Left hindlimb (tissue), 1 donor: ENCODE results near the gene ALK.

Source experiments
- DNase-seq: peaks from one replicate; pipeline ENCODE4 v3.0.0-alpha.2; 2018

Gene ALK

DNA sequence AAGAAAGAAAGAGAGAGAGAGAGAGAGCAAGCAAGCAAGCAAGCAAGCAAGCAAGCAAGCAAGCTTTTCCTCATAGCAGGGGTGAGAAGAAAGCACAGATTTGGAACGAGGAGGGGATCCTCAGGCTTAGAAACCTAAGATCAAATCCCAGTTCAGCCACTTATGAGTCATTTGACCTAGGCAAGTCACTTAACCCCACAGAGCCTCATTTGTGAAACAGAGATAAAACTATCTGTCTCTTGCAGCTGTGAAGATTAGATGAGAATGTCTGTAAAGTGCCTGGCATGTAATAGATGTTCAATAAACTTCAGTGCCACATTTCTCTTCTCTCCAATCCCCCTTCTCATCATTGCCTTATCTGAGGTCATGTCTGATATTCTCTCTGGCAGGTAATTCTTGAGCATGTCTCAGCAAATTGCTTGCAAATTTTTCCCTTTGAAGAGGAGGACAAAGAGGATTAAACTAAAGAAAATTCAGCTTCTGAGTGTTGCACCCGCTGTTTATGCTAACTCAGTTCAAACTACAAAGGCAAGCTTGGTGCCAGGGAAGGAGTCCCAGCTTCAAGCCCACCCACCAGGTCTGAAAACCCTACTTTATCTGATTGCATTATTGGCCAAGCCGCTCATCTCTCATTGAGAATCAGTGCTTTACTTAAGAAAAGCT, 20.3 kb downstream of the ALK start:
- DNase-seq, result no peak

DNA sequence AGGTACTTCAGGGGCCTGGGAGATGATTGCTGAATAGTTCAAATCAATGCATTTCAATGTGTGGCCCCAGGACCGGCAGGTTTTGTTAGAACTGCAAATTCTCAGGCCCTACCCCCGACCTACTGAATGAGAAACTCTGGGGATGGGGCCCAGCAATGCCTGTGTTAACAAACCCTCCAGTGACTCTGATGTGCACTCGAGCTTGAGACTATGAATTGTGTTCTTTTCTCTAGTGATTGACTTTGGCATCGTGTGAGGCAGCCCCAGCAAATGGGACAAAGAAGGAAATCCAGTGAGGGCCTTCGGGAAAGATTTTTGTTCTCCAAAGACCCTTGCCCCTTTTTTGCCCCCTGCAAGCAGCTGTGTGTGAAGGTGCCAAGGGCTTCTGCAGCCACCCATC, 22.4 kb downstream of the ALK start:
- no peak for DNase-seq

DNA sequence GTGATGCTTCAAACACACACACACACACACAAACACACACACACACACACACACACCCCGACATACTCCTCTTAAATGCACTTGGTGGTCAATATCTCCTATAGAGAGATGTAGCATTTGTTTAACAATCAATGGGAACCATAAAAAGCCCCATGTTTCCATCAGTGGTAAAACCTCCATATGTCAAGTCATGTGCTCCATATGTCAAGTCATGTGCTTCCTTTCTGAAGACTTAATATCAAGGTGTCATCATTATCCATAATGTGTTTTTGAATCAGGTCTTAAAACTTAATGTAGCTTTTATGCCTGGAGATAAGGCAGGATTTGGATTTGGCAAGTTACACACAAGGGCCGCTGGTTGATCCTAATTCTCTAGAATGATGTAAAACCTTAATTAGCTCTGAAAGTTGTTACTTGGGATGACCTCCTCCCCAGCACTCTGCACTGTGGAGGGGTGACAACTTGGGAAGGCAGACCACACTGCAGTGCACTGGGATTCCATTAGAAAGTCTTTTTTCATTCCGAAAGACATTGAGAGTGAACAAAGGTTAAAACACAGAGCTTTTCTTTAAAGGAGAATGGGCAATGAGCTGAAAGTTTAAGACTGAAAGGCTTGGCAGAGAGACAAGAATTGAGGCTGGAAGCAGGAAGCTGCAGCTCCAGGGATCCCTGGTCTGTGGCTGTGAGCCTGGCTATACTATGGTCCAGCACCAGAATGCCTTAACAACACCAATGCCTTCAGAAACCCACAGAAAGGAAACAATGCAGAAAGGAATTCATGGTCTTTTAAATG, 26.4 kb downstream of the ALK start:
- no peak for DNase-seq

DNA sequence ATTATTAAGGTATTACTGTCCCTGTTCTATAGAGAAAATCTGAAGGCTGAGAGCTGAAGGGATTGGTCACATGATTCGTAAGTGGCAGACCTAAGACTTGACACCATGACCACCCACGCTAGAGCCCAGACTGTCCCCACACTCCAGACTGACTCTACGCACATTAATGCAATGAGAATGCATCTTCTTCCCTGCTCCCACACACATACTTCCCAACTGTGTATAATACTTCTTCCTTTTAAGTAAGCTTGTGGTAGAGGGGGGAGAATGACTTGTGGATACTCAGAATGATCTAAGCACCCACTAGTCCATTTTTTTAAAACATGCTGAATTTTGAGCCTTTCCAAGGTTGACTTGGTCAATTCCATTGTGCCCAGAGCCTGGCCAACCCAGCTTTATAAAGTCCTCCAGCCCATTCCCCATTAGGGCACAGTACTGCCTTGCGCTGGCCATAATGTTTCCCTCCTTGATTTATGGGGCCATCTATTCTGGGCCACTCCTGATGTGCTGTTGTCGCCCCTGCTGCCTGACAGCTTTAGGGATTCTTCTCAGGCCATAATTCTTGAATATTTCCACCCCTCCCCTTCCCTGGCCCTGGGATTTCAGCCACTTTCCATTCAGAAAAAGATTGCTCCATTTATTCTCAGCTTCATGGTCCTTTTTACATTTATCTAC, 28.7 kb downstream of the ALK start:
- no peak for DNase-seq

DNA sequence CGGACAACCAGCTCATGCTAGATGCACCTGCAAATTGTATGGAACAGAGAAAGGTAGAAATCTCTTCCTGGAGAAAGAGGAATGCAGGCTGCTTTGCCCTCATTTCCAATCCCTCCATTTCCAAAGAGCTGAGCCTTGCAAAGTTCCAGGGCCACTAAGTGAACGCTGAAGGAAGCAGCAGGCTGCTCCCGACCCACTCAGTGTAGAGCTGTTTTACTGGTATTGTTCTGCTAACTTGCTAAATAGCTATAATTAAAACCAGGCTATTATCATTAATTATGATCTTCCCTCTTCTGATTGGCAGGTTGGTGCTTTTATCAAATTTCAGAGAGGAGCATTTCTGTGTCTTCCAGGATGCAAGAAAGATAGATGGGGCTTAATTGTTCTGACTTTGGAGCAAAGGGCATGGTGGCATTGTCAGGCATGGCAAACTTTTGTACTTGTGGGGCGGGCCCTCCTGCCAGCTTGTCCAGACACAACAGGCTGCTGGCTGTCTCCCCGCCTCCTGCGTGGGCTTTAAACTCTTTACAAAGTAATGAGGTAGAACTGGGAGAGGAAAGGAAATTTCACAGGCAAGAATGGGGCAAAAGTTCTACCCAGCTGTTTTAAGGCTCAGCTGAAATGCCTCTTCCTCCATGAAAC, 40.2 kb downstream of the ALK start:
- DNase-seq, result no peak

DNA sequence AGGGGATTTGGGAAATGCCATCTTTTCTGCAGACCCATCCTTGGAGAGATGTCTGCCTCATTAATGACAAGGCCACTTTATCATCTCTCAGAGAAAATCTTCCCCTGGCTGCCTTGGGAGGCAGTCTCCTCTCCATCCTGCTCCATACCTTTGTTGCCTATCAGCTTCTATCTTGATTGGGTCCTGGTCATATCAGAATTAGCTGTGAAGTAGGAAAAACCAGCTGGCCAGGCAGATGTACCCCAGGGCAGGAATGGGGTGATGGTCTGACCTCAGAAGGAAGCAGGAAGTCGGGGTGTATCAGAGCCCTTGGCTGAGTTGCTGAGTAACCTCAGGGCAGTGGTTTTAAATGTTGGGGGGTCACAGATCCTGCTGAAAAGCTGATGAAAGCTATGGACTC, 41.3 kb downstream of the ALK start:
- no peak for DNase-seq

DNA sequence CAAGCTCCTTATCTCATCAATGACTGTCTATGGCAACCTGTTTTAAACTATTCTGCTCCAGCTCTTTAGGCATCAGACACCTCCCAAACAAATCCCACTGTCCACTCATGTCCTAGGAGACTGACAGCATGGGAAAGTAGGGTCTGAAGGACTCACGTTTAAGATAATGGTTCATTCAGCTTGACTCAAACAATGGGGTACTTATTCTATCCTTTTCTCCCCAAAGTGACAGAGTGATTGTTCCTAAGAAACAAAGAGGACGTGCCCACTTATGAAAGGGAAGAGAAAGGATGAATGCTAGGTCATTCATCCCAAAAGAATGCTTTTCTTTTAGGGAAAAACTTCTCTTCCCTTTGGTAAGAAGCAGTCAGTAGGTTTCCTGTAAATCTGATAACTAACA, 41.9 kb downstream of the ALK start:
- no peak for DNase-seq

DNA sequence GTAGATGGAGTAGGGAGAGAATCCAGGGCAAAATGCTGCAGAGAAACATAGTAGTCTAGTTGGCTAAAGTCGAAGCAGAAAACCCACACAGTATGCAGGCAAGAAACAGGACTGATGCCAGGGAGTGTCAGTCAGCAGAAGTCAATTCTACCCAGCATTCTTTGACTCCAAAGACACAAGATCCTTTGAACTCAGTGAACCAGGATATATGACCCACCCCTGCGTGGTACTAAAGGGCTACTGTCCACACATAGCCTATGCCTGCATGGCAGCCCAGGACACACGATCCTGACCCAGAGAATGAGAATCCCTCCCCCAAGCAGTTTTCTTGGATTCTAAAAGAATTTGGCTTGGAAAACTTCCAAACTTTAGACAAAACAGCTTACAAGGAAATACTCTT, 42.5 kb downstream of the ALK start:
- DNase-seq, result no peak

DNA sequence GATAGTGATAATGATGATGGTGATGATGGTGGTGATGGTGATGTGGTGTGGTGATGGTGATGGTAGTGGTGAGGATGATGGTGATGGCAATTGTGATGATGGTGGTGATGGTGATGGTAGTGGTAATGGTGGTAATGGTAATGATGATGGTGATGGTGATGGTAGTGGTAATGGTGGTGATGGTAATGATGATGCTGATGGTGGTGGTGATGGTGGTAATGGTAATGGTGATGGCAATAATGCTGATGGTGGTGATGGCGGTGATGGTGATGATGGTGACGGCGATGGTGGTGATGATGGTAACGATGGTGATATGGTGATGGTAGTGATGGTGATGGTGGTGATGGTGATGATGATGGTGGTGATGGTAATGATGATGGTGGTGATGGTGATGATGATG, 45.0 kb downstream of the ALK start:
- DNase-seq, result no peak

DNA sequence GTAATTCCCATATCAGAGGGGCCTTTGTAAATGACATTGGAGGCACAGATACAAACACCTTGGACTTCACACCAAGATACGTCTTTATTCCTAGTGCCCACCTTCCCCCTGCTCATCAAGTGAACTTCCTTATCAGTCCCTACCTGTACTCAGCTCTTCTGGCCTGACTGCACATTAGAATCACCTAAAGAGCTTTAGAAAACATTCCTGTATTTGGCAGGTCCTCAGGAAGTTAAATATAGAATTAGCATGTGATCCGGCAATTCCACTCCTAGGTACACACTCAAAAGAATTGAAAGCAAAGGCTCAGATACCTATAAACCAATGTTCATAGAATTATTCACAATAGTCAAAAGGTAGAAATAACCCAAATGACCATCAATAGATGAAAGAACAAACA, 46.6 kb downstream of the ALK start:
- DNase-seq, result no peak

DNA sequence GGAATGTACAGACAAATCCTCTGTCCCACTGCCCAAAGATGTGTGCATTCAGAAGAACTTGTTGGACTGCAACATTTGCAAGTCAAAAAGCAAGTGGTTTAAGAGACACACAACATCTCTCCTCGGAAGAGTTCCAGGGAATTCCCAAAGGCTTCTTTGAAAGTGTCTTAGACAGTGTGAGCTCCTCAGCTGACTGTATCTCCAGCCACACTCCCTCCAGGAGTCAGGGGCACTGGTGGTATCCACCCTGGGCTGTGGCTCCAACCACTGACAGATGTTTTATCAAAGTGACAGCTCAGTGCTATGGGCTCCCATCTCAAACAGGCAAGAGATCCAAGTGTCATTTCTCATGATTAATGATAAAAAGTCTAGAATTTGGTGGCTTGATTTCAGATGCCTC, 48.5 kb downstream of the ALK start:
- no peak for DNase-seq

DNA sequence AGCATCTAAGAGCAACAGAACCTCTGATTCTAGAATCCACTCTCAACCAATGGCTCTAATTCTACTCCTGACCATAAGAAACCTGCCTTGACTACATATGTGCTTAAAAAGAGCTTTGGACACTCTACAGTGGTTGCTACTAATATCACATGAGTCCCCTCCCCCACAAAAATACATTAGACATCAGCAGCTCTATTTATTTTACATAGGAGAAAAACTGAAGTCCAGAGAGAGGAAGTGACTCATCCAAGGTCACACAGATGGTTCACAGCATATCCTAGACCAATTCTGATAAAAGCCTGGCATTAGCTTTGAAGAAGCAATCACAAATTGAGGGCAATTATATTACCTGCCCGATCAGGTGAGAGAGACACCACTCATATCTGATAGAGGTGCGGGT, 49.8 kb downstream of the ALK start:
- DNase-seq, result no peak

DNA sequence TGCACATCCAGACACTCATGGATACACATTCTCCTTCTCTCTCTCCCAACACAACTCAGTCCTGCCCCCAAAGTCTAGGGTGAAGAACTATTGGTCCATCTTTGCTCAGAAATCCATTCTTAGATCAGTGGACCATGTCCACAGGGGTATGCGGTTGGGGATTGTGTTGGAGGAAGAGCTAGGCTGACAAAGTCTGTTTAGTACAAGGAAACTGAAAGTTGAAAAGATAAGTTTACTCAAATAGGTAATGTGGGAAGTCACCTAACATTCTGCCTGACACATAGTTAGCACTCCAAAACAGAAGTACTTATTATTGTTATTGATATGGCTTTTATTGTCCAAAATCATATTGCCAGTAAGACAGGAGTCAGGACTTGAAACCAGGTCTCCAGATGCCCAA, 55.9 kb downstream of the ALK start:
- DNase-seq, result no peak

DNA sequence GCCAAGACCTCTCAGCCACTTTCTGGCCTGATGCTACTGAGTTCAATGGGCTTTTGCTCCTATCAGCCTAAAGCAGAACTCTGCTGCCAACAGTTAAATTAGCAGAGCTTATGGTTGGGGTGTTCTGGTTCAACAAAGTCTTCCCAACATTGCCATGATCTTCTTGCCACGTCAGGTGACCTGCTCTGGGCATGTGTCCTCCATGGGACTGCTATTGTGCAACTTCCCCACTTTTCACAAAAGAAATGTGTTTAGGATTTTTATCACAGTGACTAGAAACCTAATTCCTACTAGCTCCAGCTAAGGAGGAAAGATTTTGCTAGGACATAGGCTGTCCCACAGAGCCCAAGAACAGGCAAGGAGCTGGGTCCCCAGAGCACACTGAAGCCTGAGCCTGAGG, 56.4 kb downstream of the ALK start:
- DNase-seq, result no peak

DNA sequence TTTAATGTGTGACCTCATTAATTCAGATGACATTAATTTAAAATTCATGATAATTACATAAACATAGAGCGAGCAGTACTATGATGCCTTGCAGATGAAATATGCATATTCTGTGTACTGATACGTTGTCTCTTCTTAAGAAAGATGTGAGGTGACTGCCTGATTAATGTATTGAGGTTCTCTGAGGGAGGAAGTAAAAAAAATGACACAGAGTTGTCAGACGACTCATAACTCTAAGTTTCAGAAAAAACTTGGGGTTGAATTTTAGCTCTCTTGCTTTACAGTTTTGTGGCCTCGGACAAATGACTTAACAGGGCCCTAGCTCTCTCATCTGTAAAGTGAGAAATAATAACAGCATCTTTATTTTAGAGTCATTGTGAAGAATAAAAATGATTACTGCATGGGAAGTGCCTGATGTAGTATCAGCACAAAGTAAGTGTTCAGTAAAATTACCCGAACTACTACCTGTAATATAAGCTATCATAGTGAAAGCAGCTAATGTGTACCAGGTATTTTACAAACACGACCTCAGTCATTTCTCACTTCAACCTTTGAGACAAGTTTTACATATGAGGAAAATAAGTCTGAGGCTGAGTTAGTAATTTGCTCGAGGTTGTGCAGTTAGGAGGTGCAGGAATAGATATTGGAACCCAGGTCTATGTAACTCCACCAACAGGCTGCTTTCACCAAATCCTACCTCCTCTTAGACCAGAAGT, 65.3 kb downstream of the ALK start:
- DNase-seq, result no peak

DNA sequence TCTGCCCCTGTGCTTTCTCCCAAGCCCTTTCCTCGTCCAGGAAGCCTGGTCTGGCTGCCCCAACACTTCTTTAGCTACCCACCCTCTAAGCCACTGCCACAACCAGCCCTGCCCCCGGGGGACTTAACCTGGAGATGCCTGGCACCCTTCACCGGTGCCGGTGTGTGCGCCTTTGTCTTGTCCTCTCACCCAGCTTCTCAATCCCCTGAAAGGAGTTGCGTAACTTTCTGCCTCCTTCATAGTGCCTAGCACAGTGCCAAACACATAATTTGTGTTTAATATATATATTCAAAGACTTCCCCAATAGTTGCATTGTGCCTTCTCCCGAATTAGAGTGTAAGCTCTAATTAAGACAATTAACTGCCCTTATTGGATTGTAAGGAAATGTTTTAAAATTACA, 70.6 kb downstream of the ALK start:
- no peak for DNase-seq

DNA sequence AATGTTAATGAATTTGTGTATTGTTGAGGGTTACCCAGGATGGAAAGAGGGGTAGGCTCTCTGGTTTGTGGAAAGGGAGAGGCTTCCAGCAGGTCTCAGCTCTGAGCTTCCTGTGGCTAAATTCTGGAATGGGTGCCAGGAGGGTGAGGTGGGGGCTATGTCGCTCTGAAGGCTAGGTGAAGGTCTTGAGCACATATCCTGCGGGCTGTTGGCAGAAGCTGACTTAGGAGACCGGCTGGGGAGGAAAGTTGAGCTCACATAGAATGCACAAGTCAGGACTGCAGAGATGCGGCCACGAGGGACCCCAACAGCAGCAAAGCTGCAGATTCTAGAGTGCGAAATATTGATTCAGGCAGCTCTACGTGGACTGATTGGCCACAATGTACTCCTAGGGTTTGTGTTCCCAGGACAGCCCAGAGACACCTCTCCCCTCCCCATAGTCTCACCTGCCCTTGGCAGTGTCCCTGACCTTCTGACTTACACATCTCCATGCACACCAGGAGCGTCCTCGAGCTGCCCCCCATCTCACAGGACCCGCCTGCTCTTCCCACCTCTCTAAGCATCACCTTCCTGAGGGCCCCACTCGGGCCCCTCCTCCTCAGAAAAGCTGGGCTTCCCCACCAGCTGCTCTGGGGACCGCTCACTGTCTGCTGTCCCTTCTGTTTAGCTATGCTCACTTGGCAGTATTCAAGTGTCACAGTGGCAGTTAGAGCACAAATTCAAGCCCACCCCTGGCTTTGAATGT, 72.6 kb downstream of the ALK start:
- DNase-seq, result no peak

DNA sequence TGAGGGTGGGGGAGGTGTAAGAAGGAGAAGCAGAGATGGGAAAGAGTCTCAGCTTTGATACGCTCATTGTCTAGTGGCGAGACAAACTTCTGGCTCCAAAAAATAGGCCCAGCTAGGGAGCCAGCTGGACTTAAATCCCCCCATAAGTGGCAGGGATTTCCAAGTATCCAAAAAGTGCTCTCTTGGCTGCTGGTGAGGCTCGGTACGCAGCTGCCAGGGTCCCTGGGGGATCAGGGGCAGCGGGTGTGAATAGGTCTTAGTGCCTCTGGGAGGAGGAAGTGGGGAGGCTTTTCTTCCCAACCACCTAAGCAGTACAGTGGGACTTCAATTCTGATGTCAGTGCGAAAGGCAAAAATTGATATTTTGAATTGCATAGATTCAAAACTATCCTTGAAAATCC, 73.5 kb downstream of the ALK start:
- peak; percentile 41 for DNase-seq

DNA sequence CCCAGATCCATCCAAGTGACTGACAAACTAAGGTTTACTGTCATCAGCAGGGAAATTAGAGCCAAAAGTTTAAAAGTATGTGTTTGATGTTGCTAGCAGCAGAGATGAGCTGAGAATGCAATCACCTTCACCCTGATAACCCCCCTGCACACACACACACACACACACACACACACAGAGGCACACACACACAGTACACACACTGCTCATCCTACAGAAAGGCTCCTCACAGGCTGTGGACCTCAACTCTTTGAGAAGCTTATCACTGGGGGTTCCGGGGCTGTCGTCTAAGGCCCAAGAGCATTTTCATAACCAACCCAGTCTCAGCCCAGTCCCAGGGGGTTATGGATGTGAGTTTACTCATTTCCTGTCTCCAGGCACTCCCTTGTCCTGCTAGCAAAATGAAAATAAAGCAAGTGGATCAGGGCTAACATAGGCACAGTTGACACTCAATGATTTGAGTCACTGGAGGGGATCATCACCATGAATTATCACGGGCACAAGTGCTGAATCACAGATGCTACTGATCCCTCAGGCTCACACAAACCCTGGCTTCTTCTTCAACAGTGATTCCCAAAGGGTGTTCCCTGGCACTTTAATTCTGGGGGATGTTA, 76.6 kb downstream of the ALK start:
- no peak for DNase-seq

DNA sequence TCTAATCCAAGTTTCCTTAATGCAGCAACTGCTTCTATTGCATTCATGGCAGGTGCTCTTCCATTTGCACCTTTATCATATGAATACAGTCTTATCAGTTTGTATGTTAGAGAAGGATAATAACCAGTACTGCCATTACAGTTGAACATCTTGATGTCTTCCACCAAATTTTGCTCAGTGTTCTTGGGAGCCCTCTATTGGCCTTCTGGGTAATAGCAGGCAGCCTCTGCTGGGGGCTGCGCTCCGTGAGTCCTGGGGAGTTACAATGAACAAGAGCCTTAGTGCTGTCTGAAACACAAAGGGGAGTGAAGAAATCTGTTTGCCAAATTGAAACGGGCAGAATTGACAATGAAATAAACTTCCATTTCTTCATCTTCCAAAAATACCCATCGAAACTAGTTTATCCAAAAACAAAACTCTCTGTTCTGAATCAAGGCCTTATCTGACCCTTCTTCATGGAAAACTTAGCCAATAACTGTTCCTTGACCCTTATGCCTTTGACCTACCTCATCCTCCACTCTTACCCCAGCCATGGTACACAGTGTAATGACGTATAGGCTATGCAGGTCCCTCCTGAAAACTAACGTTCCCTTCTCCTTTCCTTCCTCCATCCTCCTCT, 79.9 kb downstream of the ALK start:
- DNase-seq, result no peak

DNA sequence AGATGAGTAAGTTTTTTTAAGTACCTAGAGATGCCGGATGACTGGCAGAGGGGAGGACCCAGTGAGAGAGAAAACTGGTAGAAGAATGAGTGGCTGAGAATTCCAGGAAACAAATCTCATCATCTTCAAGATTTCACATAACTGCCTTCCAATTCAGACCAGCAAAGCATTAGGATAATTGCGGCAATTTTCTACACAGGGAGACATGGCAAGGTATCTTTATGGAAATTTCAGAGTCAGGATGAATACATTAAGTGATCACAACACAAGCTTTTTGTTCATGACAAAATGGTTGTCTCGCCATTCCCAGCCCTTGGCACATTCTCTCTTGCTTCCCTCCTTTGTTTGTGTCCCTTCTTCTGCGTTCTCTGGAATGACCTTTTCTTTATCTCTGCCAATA, 82.1 kb downstream of the ALK start:
- no peak for DNase-seq
